Mucosa of descending colon (tissue), 3 donors: Measurements from ENCODE around the gene RET. TPM values are rescaled to one million over a fixed set of nuclear protein-coding genes. Genes with fewer than 3 reads are reported as not detected.
"Not testable (repeated sequence)": the region's sequence is repeated elsewhere in the genome, so short reads cannot be mapped to it uniquely, and the experiment has no call there.

Experiments used
- ATAC-seq: fragments of 200-7000 bp; cut with Tn5 transposase; one replicate; pipeline ENCODE4 v1.9.1; 2020; ENCODE audit warnings: mild to moderate bottlenecking, moderate library complexity
- DNase-seq, 3 donors: peaks; one replicate each; pipeline ENCODE4 v3.0.0-alpha.2; 2020
- H3K36me3 ChIP-seq: fragments of 200-600 bp; one replicate; pipeline ENCODE4 v1.8.0; 2021; ENCODE audit warnings: low read depth, mild to moderate bottlenecking
- H3K4me1 ChIP-seq: fragments of 200-600 bp; one replicate; pipeline ENCODE4 v1.8.0; 2021; ENCODE audit warnings: low read depth, mild to moderate bottlenecking
- H3K4me3 ChIP-seq: fragments of 200-600 bp; one replicate; pipeline ENCODE4 v1.8.0; 2021; ENCODE audit warnings: mild to moderate bottlenecking
- H3K9me3 ChIP-seq: fragments of 200-600 bp; one replicate; pipeline ENCODE4 v1.8.0; 2021; ENCODE audit warnings: mild to moderate bottlenecking
- CTCF ChIP-seq: fragments of 200-600 bp; IDR thresholded peaks from one replicate; pipeline ENCODE4 v1.8.0; 2022; ENCODE audit warnings: antibody characterized with exemption, mild to moderate bottlenecking
- intact Hi-C, 2 donors: fragments of 100-400 bp; cut with DNase I in 1 of 2; cut with micrococcal nuclease in 1 of 2; formaldehyde crosslinking; loops; one replicate each; pipeline versions ENCODE4 v1.11.0 to v1.11.1; 2022; cut with DNase I, micrococcal nuclease
- total RNA-seq, 3 donors: library from RNA; stranded (reverse); fragmentation: NEBNext Ultra II Directional in 2 of 3; extraction: Animal tissue kit (Norgen Biotek cat#: 25700) in 2 of 3; gene quantifications; one replicate each; pipeline versions ENCODE4 v1.2.1 to v1.2.4, GENCODE V29; 2021 to 2023
- donor health status: DM: no; HTN: no; CAD: no; lungs with moderate emphysema.
- donor health status: DM: no; HTN: no; CAD: no.
- donor health status: DM: no; HTN: yes; CAD: no.

RET gene
- total RNA-seq, 3 donors from 2014 or later, result 0.84 to 13.5 (median 1.6) TPM

- no peaks in the 10 kb centered on the region for H3K36me3 ChIP-seq
- intact Hi-C loops, result no loop called here
- DNase-seq, result no peak
- no peaks in the 10 kb centered on the region for H3K9me3 ChIP-seq
- H3K4me3 ChIP-seq, result no peak overlapping the region
- no peak for TF ChIP-seq CTCF
- H3K4me1 ChIP-seq, result no peaks in the 10 kb centered on the region
- ATAC-seq, result no peak
Measured at GRCh38 chr10:43090664-43091063, 13.8 kb downstream of the RET start.

- ATAC-seq, result no peak
Measured at GRCh38 chr10:43091846-43092245, 15.0 kb downstream of the RET start.

GRCh38 chr10:43093423-43094076 lies 16.7 kb downstream of the RET start:
- no peak overlapping the region for H3K4me3 ChIP-seq
- no peaks in the 10 kb centered on the region for H3K4me1 ChIP-seq
- H3K36me3 ChIP-seq, result no peaks in the 10 kb centered on the region
- ATAC-seq (peak; percentile 51), DNase-seq (no peak)
- TF ChIP-seq CTCF, result no peak
- intact Hi-C loops, result no loop called here
- H3K9me3 ChIP-seq, result no peaks in the 10 kb centered on the region

More at GRCh38 chr10:43091846-43092245, 15.0 kb downstream of the RET start:
- DNase-seq, result no peak
- intact Hi-C loops, result no loop called here
- Histone ChIP-seq H3K4me1 (no peaks in the 10 kb centered on the region), H3K36me3 (no peaks in the 10 kb centered on the region), H3K9me3 (no peaks in the 10 kb centered on the region), H3K4me3 (no peak overlapping the region)
- TF ChIP-seq CTCF, result no peak

GRCh38 chr10:43094085-43094484 lies 17.2 kb downstream of the RET start:
- Histone ChIP-seq H3K36me3 (no peaks in the 10 kb centered on the region), H3K4me1 (no peaks in the 10 kb centered on the region), H3K4me3 (no peak overlapping the region), H3K9me3 (no peaks in the 10 kb centered on the region)
- intact Hi-C loops, result no loop called here
- ATAC-seq, result no peak
- DNase-seq, result no peak
- no peak for TF ChIP-seq CTCF

DNA sequence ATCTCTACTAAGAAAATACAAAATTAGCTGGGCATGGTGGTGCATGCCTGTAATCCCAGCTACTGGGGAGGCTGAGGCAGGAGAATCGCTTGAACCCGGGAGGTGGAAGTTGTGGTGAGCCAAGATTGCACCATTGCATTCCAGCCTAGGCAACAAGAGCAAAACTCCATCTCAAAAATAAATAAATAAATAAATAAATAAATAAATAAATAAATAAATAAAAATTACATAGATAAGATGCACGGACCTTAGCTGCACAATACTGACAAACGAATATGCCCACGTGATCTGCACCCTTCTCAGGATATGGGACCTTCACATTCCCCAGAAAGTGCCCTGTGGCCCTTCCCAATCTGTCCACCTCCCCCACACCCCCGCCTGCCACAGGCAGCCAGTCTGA lies 22.5 kb downstream of the RET start:
- H3K4me3 ChIP-seq, ATAC-seq, H3K9me3 ChIP-seq, H3K4me1 ChIP-seq, intact Hi-C loops, DNase-seq, H3K36me3 ChIP-seq: not testable (repeated sequence)

DNA sequence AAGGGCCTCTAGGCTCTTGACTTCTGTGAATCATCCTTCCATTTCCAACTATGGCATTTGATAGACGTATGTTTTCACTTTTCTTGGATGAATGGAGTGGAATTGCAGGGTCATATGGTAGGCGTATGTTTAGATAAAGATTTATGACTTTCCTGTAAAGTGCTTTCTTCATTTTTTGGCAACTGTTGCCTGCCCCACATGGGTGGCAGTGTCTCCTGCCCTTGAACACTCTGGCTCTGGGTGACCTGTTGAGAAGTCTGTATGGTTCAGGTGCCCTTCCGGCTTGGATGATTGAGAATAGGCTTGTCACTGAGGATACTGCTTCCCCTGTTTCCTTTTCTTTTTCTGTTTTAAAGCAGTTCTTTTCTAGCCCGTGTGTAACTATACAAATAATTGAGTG lies 23.1 kb downstream of the RET start:
- Histone ChIP-seq H3K4me1 (peaks cover 5% of the 10 kb centered on the region), H3K36me3 (no peaks in the 10 kb centered on the region), H3K9me3 (no peaks in the 10 kb centered on the region), H3K4me3 (no peak overlapping the region)
- DNase-seq (no peak), ATAC-seq (no peak)
- no peak for TF ChIP-seq CTCF
- intact Hi-C loops, result no loop called here
